SK-N-MC (cell line): ENCODE results near the gene HSD17B12.

Experiments used
- EZH2 ChIP-seq: fragments of 200-600 bp; sonication (generic); IDR thresholded peaks from one replicate; pipeline ENCODE4 v1.6.1; 2017; ENCODE audit warnings: antibody characterized with exemption
- FOXP2 ChIP-seq: optimal IDR thresholded peaks from 2 replicates; pipeline ENCODE3; 2011; ENCODE audit warnings: mild to moderate bottlenecking, moderate library complexity; ENCODE audit not compliant: insufficient read depth; ENCODE audit errors: extremely low read length, control extremely low read depth
- POLR2AphosphoS5 ChIP-seq: IDR thresholded peaks from 2 replicates; pipeline ENCODE4 v1.6.1; 2012; ENCODE audit warnings: mild to moderate bottlenecking, low read depth, low read length, borderline replicate concordance

DNA sequence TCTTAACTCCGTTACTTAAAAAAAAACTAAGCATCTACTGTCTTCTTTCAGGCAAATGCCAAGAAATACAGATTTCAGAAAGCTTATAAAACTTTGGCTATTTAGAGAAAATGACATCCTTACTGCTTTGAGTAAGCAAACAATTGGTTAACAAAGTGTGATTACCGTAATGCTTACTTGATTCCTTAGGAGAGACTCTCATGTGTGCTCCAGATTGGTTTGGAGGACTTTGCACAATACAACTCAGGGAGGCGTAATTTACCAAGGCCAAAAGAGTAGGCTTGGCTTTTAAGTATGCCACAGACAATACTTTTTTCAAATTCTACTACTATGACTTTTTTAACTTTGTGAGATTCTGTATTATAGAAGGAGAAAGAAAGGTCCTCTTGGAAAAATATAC lies 123.2 kb downstream of the HSD17B12 start:
- no peak for TF ChIP-seq EZH2
- no peak for TF ChIP-seq FOXP2
- no peak for TF ChIP-seq POLR2AphosphoS5
